Measurements from ENCODE around the gene FBLN1.
A peak's percentile ranks its signal among the peaks of the same experiment; 100 is the strongest.

Gene FBLN1

DNA sequence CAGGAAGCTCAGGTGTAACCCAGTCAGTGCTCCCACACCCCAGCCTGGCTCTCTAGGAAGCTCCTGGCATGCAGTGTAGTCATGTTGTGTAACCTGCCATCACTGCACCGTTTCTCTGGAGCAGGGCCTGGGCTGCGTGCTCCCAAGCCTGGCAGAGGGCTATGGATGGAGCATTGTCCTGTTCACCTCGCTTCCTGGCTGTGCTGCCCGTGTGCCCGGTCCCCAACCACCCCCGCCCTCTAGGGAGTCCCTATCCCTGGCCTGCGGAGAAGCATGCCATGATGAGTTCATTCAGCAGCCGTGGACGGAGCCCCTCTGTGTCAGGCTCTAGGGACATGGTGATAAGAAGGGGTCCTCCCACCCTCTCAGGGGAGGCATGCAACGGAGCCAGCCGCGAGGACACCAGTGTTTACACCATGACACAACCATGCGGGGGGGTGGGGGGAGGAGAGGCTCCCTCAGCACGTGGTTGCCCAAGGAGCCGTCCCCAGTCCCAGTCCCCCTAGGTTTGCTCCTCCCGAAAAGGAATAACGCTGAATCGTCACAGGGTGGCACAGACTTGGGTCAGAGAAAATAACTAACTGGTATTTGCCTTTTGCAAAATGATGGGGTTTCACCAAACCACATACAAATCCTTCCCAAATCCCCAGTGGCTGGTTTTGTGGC is 73.1 kb downstream of the FBLN1 start:
- H3K4me1 ChIP-seq, result peaks cover 0 to 3% (median 0%) of the 10 kb centered on the region in 4 donors
- TF ChIP-seq, protein P1, sequence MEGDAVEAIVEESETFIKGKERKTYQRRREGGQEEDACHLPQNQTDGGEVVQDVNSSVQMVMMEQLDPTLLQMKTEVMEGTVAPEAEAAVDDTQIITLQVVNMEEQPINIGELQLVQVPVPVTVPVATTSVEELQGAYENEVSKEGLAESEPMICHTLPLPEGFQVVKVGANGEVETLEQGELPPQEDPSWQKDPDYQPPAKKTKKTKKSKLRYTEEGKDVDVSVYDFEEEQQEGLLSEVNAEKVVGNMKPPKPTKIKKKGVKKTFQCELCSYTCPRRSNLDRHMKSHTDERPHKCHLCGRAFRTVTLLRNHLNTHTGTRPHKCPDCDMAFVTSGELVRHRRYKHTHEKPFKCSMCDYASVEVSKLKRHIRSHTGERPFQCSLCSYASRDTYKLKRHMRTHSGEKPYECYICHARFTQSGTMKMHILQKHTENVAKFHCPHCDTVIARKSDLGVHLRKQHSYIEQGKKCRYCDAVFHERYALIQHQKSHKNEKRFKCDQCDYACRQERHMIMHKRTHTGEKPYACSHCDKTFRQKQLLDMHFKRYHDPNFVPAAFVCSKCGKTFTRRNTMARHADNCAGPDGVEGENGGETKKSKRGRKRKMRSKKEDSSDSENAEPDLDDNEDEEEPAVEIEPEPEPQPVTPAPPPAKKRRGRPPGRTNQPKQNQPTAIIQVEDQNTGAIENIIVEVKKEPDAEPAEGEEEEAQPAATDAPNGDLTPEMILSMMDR (IDR thresholded peaks at IDR 0.05), result no peak
- no peaks in the 10 kb centered on the region for H3K9me3 ChIP-seq
- no peak overlapping the region for H3K4me3 ChIP-seq
- H3K27ac ChIP-seq, result no peak overlapping the region
- no peak for DNase-seq
- intact Hi-C loops (cut with DNase I; ENCODE audit: low total_unique reads), result no loop called here
- H3K27me3 ChIP-seq, result peaks cover 0 to 20% of the 10 kb centered on the region in 2 donors
- H3K36me3 ChIP-seq, result peaks cover 0 to 15% (median 0%) of the 10 kb centered on the region in 3 donors

DNA sequence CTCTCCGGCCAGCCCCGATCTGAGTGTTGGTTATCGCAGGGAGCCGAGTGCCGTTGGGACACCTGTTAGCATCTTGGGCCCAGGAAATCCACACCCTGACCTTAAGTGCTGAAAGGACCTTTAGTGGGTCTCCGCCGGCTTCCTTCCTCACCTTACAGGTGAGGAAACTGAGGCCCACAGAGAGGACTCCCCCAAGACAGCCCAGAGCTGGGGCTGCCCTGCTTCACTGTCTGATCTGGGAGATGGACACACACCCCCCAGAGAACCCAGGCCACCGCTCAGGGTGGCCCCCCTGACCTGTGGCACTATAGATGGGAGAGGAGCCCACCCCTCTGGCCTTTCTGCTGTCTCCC is 73.6 kb downstream of the FBLN1 start:
- TF ChIP-seq, protein P1 (IDR thresholded peaks at IDR 0.05), result no peak
- Histone ChIP-seq H3K9me3 (no peaks in the 10 kb centered on the region), H3K27ac (no peak overlapping the region), H3K4me3 (no peak overlapping the region), H3K4me1 (peaks cover 0 to 3% (median 0%) of the 10 kb centered on the region in 4 donors), H3K36me3 (peaks cover 0 to 15% (median 0%) of the 10 kb centered on the region in 3 donors), H3K27me3 (peaks cover 0 to 20% of the 10 kb centered on the region in 2 donors)
- intact Hi-C loops (cut with DNase I; ENCODE audit: low total_unique reads), result no loop called here
- no peak for DNase-seq

DNA sequence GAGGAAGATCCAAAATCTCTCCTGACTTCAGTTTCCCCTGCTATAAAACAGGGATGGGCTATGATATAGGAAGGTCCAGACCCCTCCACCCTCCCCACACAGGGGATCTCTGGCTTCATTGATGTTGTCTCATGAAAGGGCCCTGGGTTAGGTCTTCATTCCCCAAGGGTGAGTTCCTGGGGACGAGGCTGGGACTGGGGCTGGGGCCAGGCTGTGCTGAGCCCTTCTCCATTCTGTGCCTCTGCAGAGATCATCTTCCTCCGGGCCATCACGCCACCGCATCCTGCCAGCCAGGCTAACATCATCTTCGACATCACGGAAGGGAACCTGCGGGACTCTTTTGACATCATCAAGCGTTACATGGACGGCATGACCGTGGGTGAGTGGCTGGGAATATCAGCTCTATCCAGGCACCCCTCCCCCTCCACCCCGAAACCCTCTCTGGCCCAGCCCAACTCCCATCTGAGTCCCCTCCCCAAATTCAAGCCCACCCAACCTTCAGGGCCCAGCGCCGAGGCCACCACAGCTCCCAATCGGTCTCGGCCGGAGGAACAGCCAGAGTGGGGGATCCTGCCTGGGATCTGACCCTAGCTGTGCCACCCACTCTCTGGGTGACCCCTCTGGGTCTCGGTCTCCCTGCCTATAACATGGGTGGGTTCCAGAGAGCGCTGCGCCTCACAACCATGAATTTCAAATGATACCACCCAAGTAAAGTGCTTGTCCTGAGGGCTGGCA is 74.2 kb downstream of the FBLN1 start:
- H3K4me3 ChIP-seq, result no peak overlapping the region
- intact Hi-C loops (cut with DNase I; ENCODE audit: low total_unique reads), result no loop called here
- no peak for DNase-seq
- H3K27ac ChIP-seq, result no peak overlapping the region
- TF ChIP-seq, protein P1 (IDR thresholded peaks at IDR 0.05), result no peak
- H3K4me1 ChIP-seq, result peaks cover 0 to 3% (median 0%) of the 10 kb centered on the region in 4 donors
- peaks cover 0 to 20% of the 10 kb centered on the region in 2 donors for H3K27me3 ChIP-seq
- no peaks in the 10 kb centered on the region for H3K9me3 ChIP-seq
- peaks cover 0 to 15% (median 0%) of the 10 kb centered on the region in 3 donors for H3K36me3 ChIP-seq

DNA sequence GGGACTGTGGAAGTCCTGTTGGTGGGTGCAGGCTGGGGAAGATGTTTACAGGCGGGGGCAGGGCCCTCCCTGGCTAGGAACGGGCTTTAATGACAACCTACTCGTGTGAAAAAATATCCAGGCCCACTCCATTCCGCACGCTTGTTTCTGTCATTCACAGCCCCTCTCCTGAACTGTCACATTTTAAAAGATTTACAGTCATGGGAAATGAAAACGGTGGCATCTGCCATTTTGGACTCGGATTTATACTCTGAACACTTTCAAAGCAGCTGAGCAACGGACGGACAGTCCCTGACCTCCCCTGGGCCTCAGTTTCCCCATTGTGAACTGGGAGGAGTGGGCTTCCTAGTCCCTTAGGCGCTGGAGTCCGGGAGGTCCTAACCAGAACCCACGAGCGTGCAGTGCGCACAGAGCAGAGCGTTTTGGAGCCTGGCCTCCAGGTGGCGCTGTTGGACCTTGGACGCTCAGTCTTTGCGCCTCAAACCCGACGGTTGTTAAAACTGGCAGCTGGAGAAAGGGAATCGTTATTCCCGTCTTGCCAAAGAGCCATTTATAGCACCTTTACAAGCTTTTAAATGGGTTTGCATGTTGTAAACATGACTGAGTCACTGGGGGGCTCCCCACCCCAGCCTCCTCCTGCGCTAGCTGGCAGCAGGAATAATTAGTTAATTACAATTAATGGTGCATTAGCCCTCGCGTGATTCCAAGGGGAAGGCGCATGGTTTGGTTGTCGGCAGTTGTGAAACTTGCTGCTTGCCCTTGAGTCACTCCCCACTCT is 75.3 kb downstream of the FBLN1 start:
- H3K36me3 ChIP-seq, result peaks cover 0 to 15% (median 0%) of the 10 kb centered on the region in 3 donors
- intact Hi-C loops (cut with DNase I; ENCODE audit: low total_unique reads), result no loop called here
- TF ChIP-seq, protein P1 (IDR thresholded peaks at IDR 0.05), result peak; percentile 79 to 89

DNA sequence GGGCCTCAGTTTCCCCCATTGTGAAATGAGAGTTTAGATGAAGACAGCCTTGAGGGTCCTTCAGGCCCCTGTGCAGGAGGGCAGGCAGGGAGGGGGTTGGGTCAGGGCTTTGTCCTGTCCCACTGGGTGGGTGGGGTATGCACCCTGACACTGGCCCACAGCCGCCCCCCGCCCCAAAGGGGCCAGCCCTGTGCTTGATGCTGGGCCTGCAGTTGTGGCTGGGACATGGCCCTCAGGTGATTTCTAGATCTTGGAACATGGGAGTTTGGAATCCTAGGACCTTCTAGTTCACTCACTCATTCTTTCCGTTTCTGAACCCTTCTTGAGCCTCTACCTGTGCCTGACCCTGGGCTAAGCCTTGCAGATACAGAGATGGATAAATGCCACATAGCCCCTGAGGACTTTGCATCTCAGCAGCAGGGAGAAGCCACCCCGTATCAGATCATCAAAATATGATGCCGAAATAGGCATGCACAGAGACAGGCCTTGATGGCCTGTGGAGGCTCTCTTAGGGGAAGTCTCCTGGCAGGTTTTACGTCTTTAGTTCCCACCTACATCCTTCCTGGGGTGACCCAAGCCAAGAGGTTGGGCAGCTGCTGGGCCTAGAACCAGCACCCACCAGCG is 76.0 kb downstream of the FBLN1 start:
- Histone ChIP-seq H3K4me1 (peaks cover 0 to 3% (median 0%) of the 10 kb centered on the region in 4 donors), H3K36me3 (peaks cover 0 to 15% (median 0%) of the 10 kb centered on the region in 3 donors), H3K27me3 (peaks cover 0 to 20% of the 10 kb centered on the region in 2 donors), H3K27ac (no peak overlapping the region), H3K4me3 (no peak overlapping the region), H3K9me3 (no peaks in the 10 kb centered on the region)
- DNase-seq, result no peak
- intact Hi-C loops (cut with DNase I; ENCODE audit: low total_unique reads), result no loop called here
- TF ChIP-seq, protein P1 (IDR thresholded peaks at IDR 0.05), result no peak

More for the DNA sequence above, 75.3 kb downstream of the FBLN1 start:
- Histone ChIP-seq H3K27ac (no peak overlapping the region), H3K4me3 (no peak overlapping the region), H3K9me3 (no peaks in the 10 kb centered on the region), H3K4me1 (peaks cover 0 to 3% (median 0%) of the 10 kb centered on the region in 4 donors), H3K27me3 (peaks cover 0 to 20% of the 10 kb centered on the region in 2 donors)
- peak; percentile 72 to 84 for DNase-seq

All from tibial artery (tissue), 4 donors.